Measurements from ENCODE around the gene VPS45. TPM values are rescaled to one million over a fixed set of nuclear protein-coding genes. Genes with fewer than 3 reads are reported as not detected.

Gene VPS45
- total and polyA plus RNA-seq, 2 experiments from 2014 or later: 41.7 to 42.0 TPM

DNA sequence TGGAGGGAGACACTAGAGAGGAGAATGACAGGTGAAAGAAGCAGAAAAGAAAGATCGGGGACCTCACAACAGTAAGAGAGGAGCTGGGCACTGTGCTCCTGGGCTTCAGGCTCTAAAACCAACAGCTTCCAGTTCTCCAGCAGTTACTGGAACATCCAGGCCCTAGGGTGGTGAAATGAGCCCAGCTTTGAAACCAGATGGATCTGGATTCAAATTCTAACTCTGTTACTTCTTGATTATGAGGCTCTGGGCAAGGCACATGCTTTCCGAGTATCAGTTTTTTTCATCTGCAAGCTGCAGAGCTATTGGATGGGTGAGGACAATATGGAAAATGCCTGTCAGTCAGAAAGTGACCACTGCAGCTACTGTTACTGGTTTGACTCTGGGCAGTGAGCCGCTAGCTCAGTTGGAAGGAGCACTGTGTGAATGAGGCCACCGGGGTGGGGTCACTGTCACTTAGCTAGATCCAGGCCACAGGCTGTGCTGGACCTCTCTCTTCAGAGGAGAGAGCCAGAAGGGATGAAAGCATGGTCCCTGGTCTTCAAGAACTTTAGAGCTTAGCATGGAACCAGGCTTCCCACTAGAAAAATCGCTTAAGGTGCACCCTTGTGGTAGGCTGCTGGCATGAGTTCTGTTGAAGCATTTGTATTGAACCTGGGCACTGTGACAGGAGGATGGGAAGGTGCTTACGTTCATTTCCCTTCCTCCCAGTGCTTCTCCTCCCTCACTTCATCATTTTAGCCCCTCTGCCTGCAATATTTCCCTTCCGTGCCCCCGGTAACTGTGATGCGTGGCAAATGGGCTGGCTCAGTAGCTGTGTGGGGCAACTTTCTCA is 94.4 kb downstream of the VPS45 start:
- in situ Hi-C loops (cut with MboI): no loop called here
- Histone ChIP-seq H3K9me2 (ENCODE audit: insufficient read depth) (no peaks in the 10 kb centered on the region), H3K9ac (peak overlapping the region; percentile 72), H3K27ac (peak overlapping the region; percentile 88), H3K4me2 (ENCODE audit: unreplicated experiment) (peak overlapping the region; percentile 80), H3K4me3 (peak overlapping the region; percentile 64), H3K36me3 (ENCODE audit: low read depth) (peaks cover 12% of the 10 kb centered on the region; the same call in 1 of the 2 replicates), H3K4me1 (ENCODE audit: insufficient read depth) (peaks cover 27% of the 10 kb centered on the region), H4K20me1 (ENCODE audit: insufficient read depth) (no peaks in the 10 kb centered on the region), H2AFZ (peak overlapping the region; percentile 74), H3K79me2 (ENCODE audit: insufficient read depth) (no peaks in the 10 kb centered on the region), H3F3A (ENCODE audit: insufficient read depth) (peaks cover 41% of the 10 kb centered on the region), H3K27me3 (replicated peaks; ENCODE audit: insufficient read depth) (no peaks in the 10 kb centered on the region), H3K9me3 (ENCODE audit: low read depth) (no peaks in the 10 kb centered on the region)
- WGBS, 2 experiments (ENCODE audit: low coverage in 1 of 2, low lambda C conversion rate in 2 of 2, missing lambda C conversion rate in 2 of 2): 57% methylated on average over 9 of the region's 9 CpGs
- TF ChIP-seq EZH2phosphoT487 (IDR thresholded peaks at IDR 0.05; ENCODE audit: insufficient read depth, low read depth) (no peak), EZH2 (IDR thresholded peaks at IDR 0.05; ENCODE audit: insufficient read depth, poor library complexity, severe bottlenecking) (no peak)
- DNase-seq: peak; percentile 49

DNA sequence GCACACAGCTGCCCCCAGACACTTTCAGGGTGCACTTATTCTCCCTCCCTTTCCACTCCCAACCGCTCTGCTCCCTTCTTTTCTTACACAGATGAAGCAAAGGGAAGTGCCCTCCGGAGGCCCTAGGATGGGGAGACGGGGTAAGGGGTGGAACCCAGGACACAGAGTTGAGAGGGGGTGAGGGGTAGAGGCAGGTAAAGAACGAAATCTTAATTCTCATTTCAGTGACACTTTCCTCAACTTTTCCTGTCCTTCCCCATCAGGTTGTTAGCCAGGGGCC is 94.9 kb downstream of the VPS45 start:
- H3K4me1 ChIP-seq (ENCODE audit: insufficient read depth): peaks cover 21% of the 10 kb centered on the region
- in situ Hi-C loops (cut with MboI): no loop called here
- peaks cover 7% of the 10 kb centered on the region; the same call in 1 of the 2 replicates for H3K36me3 ChIP-seq (ENCODE audit: low read depth)

DNA sequence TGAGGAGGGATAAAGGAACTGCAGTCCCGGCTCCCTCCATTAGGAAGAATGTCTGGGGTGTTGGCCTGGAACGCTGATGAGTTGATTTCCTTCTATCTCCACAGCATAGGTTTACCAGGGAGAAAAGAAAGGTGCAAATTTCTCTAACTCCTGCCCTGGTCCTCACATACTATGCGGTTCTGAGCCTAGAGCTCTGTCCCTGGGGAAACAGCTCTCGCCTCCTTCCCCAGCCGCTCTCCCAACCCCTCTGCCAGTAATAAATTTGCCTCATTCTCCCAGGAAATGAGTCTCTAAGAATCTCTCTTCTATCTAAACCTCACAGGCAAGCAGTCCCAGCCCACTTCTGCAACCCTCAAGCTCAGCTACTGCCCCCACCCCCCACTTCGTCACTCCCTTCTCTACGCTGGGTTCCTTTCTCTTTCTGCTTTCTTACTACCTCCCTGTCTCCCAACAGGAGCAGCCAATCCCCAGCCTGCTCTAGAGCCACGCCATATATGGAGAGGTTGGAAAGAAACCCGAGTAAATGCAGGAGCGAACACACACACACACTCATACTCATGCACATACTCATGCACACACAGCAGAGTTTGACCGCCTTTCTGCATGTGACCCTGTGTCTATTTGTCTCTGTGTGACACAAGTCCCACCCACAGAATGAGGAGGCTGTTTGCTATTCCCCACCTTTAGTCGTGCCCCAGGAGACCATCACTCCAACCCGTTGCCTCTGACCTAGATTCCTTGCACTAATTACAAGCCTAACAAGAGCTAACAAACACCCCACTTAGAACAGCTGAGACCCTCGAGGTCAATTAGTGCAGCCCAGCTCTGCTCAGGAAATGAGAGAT is 95.5 kb downstream of the VPS45 start:
- H4K20me1 ChIP-seq (ENCODE audit: insufficient read depth): no peaks in the 10 kb centered on the region
- peaks cover 32% of the 10 kb centered on the region for H3F3A ChIP-seq (ENCODE audit: insufficient read depth)
- WGBS, 2 experiments (ENCODE audit: low coverage in 1 of 2, low lambda C conversion rate in 2 of 2, missing lambda C conversion rate in 2 of 2): 1 to 3% methylated on average over 14 of the region's 14 CpGs
- TF ChIP-seq EZH2phosphoT487 (IDR thresholded peaks at IDR 0.05; ENCODE audit: insufficient read depth, low read depth) (no peak), EZH2 (IDR thresholded peaks at IDR 0.05; ENCODE audit: insufficient read depth, poor library complexity, severe bottlenecking) (no peak)
- H3K9me2 ChIP-seq (ENCODE audit: insufficient read depth): no peaks in the 10 kb centered on the region
- H3K4me3 ChIP-seq: peak overlapping the region; percentile 64
- peaks cover 2% of the 10 kb centered on the region; the same call in 1 of the 2 replicates for H3K36me3 ChIP-seq (ENCODE audit: low read depth)
- in situ Hi-C loops (cut with MboI): no loop called here
- no peaks in the 10 kb centered on the region for H3K79me2 ChIP-seq (ENCODE audit: insufficient read depth)
- peak overlapping the region; percentile 72 for H3K9ac ChIP-seq
- peak; percentile 98 for DNase-seq
- H3K9me3 ChIP-seq (ENCODE audit: low read depth): no peaks in the 10 kb centered on the region
- H3K4me1 ChIP-seq (ENCODE audit: insufficient read depth): peaks cover 21% of the 10 kb centered on the region
- H3K27ac ChIP-seq: peak overlapping the region; percentile 88
- H3K4me2 ChIP-seq (ENCODE audit: unreplicated experiment): peak overlapping the region; percentile 80
- peak overlapping the region; percentile 74 for H2AFZ ChIP-seq
- no peaks in the 10 kb centered on the region for H3K27me3 ChIP-seq (replicated peaks; ENCODE audit: insufficient read depth)

More for the DNA sequence above, 94.9 kb downstream of the VPS45 start:
- Histone ChIP-seq H3K4me3 (peak overlapping the region; percentile 64), H3K27me3 (replicated peaks; ENCODE audit: insufficient read depth) (no peaks in the 10 kb centered on the region), H3K9ac (peak overlapping the region; percentile 72), H3F3A (ENCODE audit: insufficient read depth) (peaks cover 38% of the 10 kb centered on the region), H3K79me2 (ENCODE audit: insufficient read depth) (no peaks in the 10 kb centered on the region), H3K27ac (peak overlapping the region; percentile 88), H3K9me2 (ENCODE audit: insufficient read depth) (no peaks in the 10 kb centered on the region), H2AFZ (peak overlapping the region; percentile 74), H3K4me2 (ENCODE audit: unreplicated experiment) (peak overlapping the region; percentile 80), H3K9me3 (ENCODE audit: low read depth) (no peaks in the 10 kb centered on the region), H4K20me1 (ENCODE audit: insufficient read depth) (no peaks in the 10 kb centered on the region)
- DNase-seq: no peak
- TF ChIP-seq EZH2 (IDR thresholded peaks at IDR 0.05; ENCODE audit: insufficient read depth, poor library complexity, severe bottlenecking) (no peak), EZH2phosphoT487 (IDR thresholded peaks at IDR 0.05; ENCODE audit: insufficient read depth, low read depth) (no peak)
- 34 to 41% methylated on average over 4 of the region's 4 CpGs for WGBS, 2 experiments (ENCODE audit: low coverage in 1 of 2, low lambda C conversion rate in 2 of 2, missing lambda C conversion rate in 2 of 2)

DNA sequence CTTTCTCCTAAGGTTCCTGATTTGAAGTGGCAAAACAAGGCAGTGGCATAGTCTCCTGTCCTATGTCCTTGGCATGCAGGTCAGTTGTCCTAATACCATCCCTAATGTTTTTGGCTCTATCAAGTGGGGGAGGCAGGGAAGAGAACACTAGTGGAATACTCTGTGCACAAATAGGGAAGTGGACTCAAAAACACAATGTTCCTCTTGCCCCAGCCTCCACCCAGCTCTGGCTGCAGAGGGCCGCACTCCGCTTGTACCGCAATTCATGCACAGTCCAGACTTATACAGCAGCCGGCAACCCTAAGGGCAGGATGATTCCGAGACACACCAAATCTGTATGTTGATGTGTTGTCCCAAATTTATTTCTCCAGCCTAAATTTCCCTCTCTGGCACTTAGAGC is 96.6 kb downstream of the VPS45 start:
- H3K9me3 ChIP-seq (ENCODE audit: low read depth): no peaks in the 10 kb centered on the region
- no peak overlapping the region for H3K27ac ChIP-seq
- no peaks in the 10 kb centered on the region for H4K20me1 ChIP-seq (ENCODE audit: insufficient read depth)
- no peak for DNase-seq
- no peak overlapping the region for H3K4me2 ChIP-seq (ENCODE audit: unreplicated experiment)
- H3F3A ChIP-seq (ENCODE audit: insufficient read depth): peaks cover 32% of the 10 kb centered on the region
- 94 to 97% methylated on average over 5 of the region's 5 CpGs for WGBS, 2 experiments (ENCODE audit: low coverage in 1 of 2, low lambda C conversion rate in 2 of 2, missing lambda C conversion rate in 2 of 2)
- H3K9ac ChIP-seq: no peak overlapping the region
- H3K4me3 ChIP-seq: no peak overlapping the region
- H2AFZ ChIP-seq: no peak overlapping the region
- H3K27me3 ChIP-seq (replicated peaks; ENCODE audit: insufficient read depth): no peaks in the 10 kb centered on the region
- no peaks in the 10 kb centered on the region for H3K36me3 ChIP-seq (ENCODE audit: low read depth)
- TF ChIP-seq EZH2 (IDR thresholded peaks at IDR 0.05; ENCODE audit: insufficient read depth, poor library complexity, severe bottlenecking) (no peak), EZH2phosphoT487 (IDR thresholded peaks at IDR 0.05; ENCODE audit: insufficient read depth, low read depth) (no peak)
- peaks cover 21% of the 10 kb centered on the region for H3K4me1 ChIP-seq (ENCODE audit: insufficient read depth)
- in situ Hi-C loops (cut with MboI): no loop called here
- H3K79me2 ChIP-seq (ENCODE audit: insufficient read depth): no peaks in the 10 kb centered on the region
- H3K9me2 ChIP-seq (ENCODE audit: insufficient read depth): no peaks in the 10 kb centered on the region
